ENCODE measurements around the gene GSK3B. TPM values are rescaled to one million over a fixed set of nuclear protein-coding genes. Genes with fewer than 3 reads are reported as not detected.
A peak's percentile ranks its signal among the peaks of the same experiment; 100 is the strongest.

The GSK3B gene
- polyA plus RNA-seq, 6 donors from 2014 or later: 11.3 to 26.1 (median 14.9) TPM

DNA sequence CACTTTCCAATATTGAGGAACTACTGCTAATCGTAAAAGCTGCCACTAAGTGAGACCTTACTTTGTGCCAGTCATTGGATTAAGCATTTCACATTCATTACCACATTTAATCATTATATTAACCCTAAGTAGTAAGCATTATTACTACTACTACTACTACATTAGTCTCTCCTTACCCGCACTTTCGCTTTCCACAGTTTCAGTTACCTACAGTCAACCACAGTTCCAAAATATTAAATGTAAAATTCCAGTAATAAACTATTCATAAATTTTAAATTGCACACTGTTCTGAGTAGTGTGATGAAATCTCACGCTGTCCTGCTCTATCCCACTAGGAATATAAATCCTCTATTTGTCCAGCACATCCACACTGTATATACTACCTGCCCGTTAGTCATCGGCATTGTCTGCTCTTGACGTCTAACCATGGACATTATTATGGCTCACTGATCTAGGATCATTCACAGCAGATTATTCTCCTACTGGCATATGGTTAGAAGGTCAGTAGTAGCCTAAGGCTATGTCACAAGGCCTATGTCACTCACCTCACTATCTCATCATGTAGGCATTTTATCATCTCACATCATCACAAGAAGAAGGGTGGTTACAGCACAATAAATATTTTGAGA lies 121.1 kb downstream of the GSK3B start:
- Mint-ChIP-seq H3K9me3 (peaks cover 0 to 4% (median 0%) of the 10 kb centered on the region in 7 donors), H3K27ac (no peak overlapping the region), H3K4me3 (no peak overlapping the region), H3K4me1 (peaks cover 10 to 27% (median 10%) of the 10 kb centered on the region in 3 donors), H3K36me3 (peaks cover under 1 to 13% of the 10 kb centered on the region in 2 donors), H3K27me3 (no peaks in the 10 kb centered on the region)
- no peak for DNase-seq
- ATAC-seq (ENCODE audit: low read depth in 2 of 2): no peak

DNA sequence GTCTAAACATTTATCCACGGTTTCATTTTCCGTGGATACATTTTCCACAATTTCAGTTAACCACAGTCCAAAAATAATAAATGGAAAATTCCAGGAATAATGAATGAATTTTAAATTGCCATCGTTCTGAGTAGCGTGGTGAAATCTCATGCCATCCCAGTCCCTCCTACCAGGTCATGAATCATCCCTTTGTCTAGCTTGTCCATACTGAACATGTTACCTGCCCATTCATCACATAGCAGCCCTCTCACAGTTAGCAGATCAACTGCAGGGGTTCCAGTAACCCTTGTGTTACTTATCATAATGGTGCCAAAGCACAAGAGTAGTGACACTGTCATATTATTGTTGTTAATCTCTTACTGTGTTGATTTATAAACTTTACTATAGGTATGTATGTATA lies 124.5 kb downstream of the GSK3B start:
- Mint-ChIP-seq H3K36me3 (no peaks in the 10 kb centered on the region), H3K9me3 (peaks cover 0 to 4% (median 0%) of the 10 kb centered on the region in 7 donors), H3K27ac (peak overlapping the region in 1 of 6 donors; percentile 21), H3K27me3 (no peaks in the 10 kb centered on the region), H3K4me3 (no peak overlapping the region), H3K4me1 (peaks cover 7 to 21% (median 19%) of the 10 kb centered on the region in 3 donors)
- ATAC-seq (ENCODE audit: low read depth in 2 of 2): no peak
- DNase-seq: no peak

DNA sequence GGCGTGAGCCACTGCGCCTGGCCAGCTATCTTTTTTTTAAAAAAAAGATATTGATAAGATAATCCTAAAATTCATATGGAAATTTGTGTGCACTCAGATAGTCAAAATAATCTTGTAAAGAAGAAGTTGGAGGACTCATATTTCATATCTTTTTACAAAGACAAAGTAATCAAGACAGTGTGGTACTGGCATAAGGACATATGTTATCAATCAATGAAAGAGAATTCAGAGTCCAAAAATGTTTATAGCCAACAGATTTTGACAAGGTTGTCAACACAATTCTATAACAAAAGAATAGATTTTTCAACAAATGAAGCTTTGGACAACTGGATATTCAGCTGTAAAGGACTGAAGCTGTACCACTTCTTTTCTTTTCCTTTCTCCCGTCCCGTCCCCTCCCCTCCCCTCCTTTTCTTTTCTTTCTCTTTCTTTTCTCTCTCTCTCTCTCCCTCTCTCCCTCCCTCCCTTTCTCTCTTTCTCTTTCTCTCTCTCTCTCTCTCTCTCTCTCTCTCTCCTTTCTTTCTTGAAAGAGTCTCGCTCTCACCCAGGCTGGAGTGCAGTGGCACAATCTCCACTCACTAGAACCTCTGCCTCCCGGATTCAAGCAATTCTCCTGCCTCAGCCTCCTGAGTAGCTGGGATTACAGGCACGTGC lies 126.8 kb downstream of the GSK3B start:
- peak overlapping the region in 1 of 6 donors; percentile 96 for H3K27ac Mint-ChIP-seq
- ATAC-seq (ENCODE audit: low read depth in 2 of 2) (no peak), DNase-seq (no peak)
- H3K4me1 Mint-ChIP-seq: peaks cover 7 to 33% (median 23%) of the 10 kb centered on the region in 3 donors
- H3K9me3 Mint-ChIP-seq: peaks cover 0 to 5% (median 0%) of the 10 kb centered on the region in 7 donors
- H3K4me3 Mint-ChIP-seq: no peak overlapping the region
- peaks cover 0 to 8% of the 10 kb centered on the region in 2 donors for H3K36me3 Mint-ChIP-seq
- no peaks in the 10 kb centered on the region for H3K27me3 Mint-ChIP-seq

DNA sequence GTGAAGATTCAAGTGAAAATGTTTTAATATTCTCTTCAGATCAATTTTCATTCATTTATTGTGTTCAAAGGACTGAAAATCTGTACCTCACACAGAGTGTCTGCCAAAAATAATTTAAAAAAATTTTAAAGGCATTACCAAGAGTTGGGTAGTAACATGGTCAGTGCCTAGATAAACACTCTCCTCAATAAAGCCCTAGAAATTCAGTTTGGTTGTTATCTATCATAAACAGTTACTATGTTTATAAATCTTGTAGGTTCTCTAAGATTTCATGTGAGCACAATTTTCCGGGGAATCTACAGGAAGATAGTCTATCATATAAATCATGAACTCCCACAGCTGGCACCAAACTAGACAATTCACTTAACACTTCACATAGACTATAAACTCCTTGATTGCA lies 128.6 kb downstream of the GSK3B start:
- no peak overlapping the region for H3K27ac Mint-ChIP-seq
- peaks cover 0 to 12% of the 10 kb centered on the region in 2 donors for H3K36me3 Mint-ChIP-seq
- peaks cover 16 to 36% (median 27%) of the 10 kb centered on the region in 3 donors for H3K4me1 Mint-ChIP-seq
- peaks cover 0 to 3% (median 0%) of the 10 kb centered on the region in 7 donors for H3K9me3 Mint-ChIP-seq
- ATAC-seq (ENCODE audit: low read depth in 2 of 2) (no peak), DNase-seq (no peak)
- no peaks in the 10 kb centered on the region for H3K27me3 Mint-ChIP-seq
- H3K4me3 Mint-ChIP-seq: no peak overlapping the region

DNA sequence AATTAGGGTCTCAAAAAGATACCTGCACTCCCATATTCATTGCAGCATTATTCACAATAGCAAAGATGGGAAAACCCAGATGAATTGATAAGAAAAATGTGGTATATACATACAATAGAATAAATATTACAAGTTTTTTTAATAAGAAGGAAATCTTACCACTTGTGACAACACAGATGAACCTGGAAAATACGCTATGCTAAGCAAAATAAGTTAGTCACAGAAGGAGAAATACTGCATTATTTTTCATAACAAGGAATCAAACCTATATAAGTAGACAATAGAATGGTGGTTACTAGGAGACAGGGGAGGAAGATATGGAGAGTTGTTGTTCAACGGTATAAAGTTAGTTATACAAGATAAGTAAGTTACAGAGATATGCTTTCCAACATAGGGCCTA lies 130.0 kb downstream of the GSK3B start:
- peak overlapping the region in 2 of 6 donors; percentile 34 to 73 for H3K27ac Mint-ChIP-seq
- no peaks in the 10 kb centered on the region for H3K27me3 Mint-ChIP-seq
- ATAC-seq (ENCODE audit: low read depth in 2 of 2): no peak

DNA sequence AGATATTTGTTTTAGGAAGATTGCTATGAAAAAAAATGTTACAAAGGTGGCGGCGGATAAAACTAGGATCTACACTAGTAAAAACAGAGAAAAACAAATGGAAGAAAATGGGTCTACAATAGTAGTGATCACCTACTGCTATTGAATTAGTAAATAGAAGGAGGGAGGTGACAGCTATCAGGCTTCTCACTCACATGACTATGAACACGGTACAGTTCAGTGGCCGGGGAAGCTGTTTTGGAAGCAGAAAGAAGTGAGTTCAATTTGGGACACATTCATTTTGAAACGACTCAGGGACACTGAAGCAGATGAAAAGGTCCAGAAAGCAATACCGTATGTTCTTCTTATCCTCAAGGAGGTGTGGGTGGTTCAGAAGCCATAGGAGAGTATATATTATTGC lies 138.3 kb downstream of the GSK3B start:
- no peak for ATAC-seq (ENCODE audit: low read depth in 2 of 2)
- Mint-ChIP-seq H3K4me3 (no peak overlapping the region), H3K9me3 (peaks cover 0 to 5% (median 4%) of the 10 kb centered on the region in 7 donors), H3K27ac (no peak overlapping the region), H3K36me3 (peaks cover 9 to 11% of the 10 kb centered on the region in 2 donors), H3K4me1 (peaks cover 11 to 49% (median 19%) of the 10 kb centered on the region in 3 donors), H3K27me3 (no peaks in the 10 kb centered on the region)
- DNase-seq: no peak

More for the DNA sequence above, 130.0 kb downstream of the GSK3B start:
- Mint-ChIP-seq H3K4me3 (no peak overlapping the region), H3K9me3 (peaks cover 0 to 3% (median under 1%) of the 10 kb centered on the region in 7 donors), H3K4me1 (peaks cover 13 to 40% (median 27%) of the 10 kb centered on the region in 3 donors), H3K36me3 (peaks cover 2 to 12% of the 10 kb centered on the region in 2 donors)
- DNase-seq: no peak

DNA sequence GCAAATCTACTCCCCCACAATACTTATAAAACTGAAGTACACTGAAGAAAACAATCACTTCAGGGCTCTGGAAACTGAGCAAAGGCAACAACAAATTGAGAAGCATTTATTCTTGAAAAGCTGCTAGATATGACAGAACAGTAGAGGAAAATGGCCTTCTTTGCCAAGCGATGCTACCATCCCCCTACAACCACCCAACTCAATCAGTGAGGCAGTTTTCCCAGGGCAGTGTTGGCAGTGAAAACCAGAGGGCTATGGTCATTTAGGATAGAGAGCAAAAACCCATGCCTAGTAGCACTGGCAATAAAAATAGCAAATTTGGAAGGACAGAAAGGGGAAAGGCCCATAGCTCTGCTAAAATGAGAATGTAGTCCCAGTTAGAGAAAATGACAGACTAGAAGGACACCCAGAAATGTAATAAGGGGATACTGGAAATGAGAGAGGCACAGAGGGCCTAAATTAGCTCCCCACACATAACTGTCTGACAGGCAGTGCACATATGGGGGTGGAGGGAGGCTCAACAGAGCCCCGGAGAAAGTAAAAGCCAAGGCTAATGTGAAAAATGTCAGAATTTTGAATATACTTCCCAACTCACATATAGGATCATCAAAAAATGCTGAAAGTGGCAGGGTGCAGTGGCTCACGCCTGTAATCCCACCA lies 143.5 kb downstream of the GSK3B start:
- H3K36me3 Mint-ChIP-seq: no peaks in the 10 kb centered on the region
- ATAC-seq (ENCODE audit: low read depth in 2 of 2) (no peak), DNase-seq (no peak)
- no peaks in the 10 kb centered on the region for H3K27me3 Mint-ChIP-seq
- H3K27ac Mint-ChIP-seq: peak overlapping the region in 2 of 6 donors; percentile 29 to 30
- H3K4me1 Mint-ChIP-seq: peaks cover 12 to 29% (median 14%) of the 10 kb centered on the region in 3 donors
- H3K9me3 Mint-ChIP-seq: no peaks in the 10 kb centered on the region
- no peak overlapping the region for H3K4me3 Mint-ChIP-seq

DNA sequence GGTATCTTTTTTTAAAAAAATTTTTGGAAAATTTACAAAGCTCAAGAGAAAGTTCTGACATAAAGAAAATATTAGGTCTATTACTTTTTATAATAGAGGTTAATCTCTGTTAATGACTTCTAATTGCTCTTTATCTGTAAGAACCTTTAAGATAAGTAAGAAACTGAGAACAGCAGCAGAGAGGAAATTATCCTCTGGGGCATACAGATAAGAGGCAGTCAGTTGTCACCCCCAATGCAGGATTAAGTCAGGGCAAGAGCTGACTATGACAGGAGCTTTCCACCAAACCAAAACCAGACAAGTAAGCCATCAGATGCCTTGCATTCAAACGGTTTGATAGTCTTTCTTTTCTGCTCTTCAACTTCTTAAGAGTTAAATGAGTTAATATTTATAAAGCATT lies 149.0 kb downstream of the GSK3B start:
- peaks cover 0 to 4% (median 0%) of the 10 kb centered on the region in 7 donors for H3K9me3 Mint-ChIP-seq
- no peak overlapping the region for H3K27ac Mint-ChIP-seq
- no peaks in the 10 kb centered on the region for H3K27me3 Mint-ChIP-seq
- DNase-seq: no peak
- peaks cover 8 to 20% (median 18%) of the 10 kb centered on the region in 3 donors for H3K4me1 Mint-ChIP-seq
- no peak for ATAC-seq (ENCODE audit: low read depth in 2 of 2)
- no peak overlapping the region for H3K4me3 Mint-ChIP-seq
- H3K36me3 Mint-ChIP-seq: peaks cover 15% of the 10 kb centered on the region in 2 donors

DNA sequence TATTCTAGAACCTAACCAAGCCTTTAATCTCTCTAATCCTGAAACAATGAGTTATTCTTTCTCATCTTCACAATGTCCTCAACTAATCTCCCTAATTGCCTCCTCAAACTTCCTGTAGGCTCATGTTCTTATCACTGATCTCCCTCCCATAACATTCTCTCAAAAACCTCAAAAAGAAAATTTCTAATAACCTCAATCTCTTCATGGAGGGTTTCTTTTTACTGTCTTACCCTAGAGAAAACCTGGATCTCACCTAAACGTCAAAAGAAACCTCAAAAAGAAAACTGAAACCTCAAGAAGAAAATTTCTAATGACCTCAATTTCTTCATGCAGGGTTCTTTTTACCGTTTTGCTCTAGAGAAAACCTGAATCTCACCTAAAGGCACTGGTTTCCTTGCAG lies 150.2 kb downstream of the GSK3B start:
- Mint-ChIP-seq H3K27ac (peak overlapping the region in 2 of 6 donors; percentile 10 to 37), H3K36me3 (peaks cover 15% of the 10 kb centered on the region in 2 donors), H3K9me3 (peaks cover 0 to 4% (median 0%) of the 10 kb centered on the region in 7 donors), H3K27me3 (no peaks in the 10 kb centered on the region), H3K4me1 (peaks cover 9 to 24% (median 18%) of the 10 kb centered on the region in 3 donors), H3K4me3 (no peak overlapping the region)
- DNase-seq (no peak), ATAC-seq (ENCODE audit: low read depth in 2 of 2) (no peak)

DNA sequence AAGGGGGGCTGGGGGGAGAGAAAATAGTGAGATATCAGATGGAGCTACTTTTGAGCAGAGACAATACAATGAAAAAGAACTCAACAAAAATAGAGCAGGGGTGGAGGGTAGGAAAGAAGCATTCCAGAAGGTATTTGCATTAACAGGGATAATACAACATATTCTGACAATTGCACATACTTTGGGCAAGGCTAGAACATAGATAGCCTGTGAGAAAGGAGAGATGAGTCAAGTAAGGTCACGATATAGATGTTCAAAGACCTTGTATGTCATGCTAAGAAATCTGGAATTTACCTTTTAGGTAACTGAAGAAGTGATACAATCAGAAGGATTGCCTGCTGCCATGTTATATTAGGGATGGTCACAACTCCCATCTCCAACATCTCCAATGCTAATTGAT lies 155.2 kb downstream of the GSK3B start:
- peaks cover 4 to 20% of the 10 kb centered on the region in 2 donors for H3K36me3 Mint-ChIP-seq
- no peak for DNase-seq
- no peak for ATAC-seq (ENCODE audit: low read depth in 2 of 2)
- no peaks in the 10 kb centered on the region for H3K27me3 Mint-ChIP-seq
- peak overlapping the region in 1 of 8 donors; percentile 17 for H3K4me3 Mint-ChIP-seq
- peaks cover 0 to 6% (median 5%) of the 10 kb centered on the region in 7 donors for H3K9me3 Mint-ChIP-seq
- peak overlapping the region in 2 of 6 donors; percentile 0 to 87 for H3K27ac Mint-ChIP-seq
- peaks cover 21 to 46% (median 27%) of the 10 kb centered on the region in 3 donors for H3K4me1 Mint-ChIP-seq

DNA sequence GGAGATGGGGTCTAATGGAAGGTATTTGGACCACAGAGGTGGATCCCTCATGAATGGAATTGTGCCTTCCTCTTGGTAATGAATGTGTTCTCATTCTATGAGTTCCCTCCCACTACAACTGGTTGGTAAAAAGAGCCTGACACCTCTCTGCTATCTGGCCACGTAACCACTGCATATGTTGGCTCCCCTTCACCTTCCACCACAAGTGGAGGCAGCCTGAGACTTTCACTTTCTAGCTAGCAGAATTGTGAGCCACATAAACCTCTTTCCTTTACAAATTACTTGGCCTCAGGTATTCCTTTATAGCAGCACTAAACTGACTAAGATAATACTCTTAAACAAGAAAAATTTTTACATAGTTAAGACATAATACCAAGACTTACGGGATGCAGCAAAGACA lies 157.0 kb downstream of the GSK3B start:
- peaks cover 8 to 13% of the 10 kb centered on the region in 2 donors for H3K36me3 Mint-ChIP-seq
- no peak for DNase-seq
- peak in 1 of 2 donors; percentile 28 for ATAC-seq (ENCODE audit: low read depth in 2 of 2)
- peak overlapping the region in 2 of 6 donors; percentile 11 to 34 for H3K27ac Mint-ChIP-seq
- H3K4me3 Mint-ChIP-seq: peak overlapping the region in 1 of 8 donors; percentile 17
- H3K27me3 Mint-ChIP-seq: no peaks in the 10 kb centered on the region
- peaks cover 19 to 37% (median 19%) of the 10 kb centered on the region in 3 donors for H3K4me1 Mint-ChIP-seq
- peaks cover 0 to 6% (median 5%) of the 10 kb centered on the region in 7 donors for H3K9me3 Mint-ChIP-seq

DNA sequence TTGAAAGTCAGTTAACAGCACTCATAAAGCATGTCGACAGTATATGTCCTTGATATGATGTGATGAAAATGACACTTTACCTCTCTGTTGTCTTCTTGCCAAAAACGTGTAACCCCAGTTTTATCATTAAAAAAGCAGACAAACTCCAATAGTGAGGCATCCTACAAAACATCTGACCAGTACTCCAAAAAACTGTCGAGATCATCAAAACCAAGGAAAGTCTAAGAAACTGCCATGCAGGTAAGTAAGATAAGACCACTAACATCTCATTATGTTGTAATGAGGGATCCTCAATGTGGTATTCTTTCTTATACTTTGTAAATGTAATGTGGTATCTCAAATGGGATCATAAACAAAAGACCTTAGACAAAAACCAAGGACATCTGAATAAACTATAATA lies 160.0 kb downstream of the GSK3B start:
- Mint-ChIP-seq H3K9me3 (peaks cover 0 to 6% (median 5%) of the 10 kb centered on the region in 7 donors), H3K27ac (no peak overlapping the region), H3K4me1 (peaks cover 18 to 31% (median 22%) of the 10 kb centered on the region in 3 donors), H3K4me3 (no peak overlapping the region), H3K36me3 (peaks cover 8 to 13% of the 10 kb centered on the region in 2 donors), H3K27me3 (no peaks in the 10 kb centered on the region)
- ATAC-seq (ENCODE audit: low read depth in 2 of 2) (no peak), DNase-seq (no peak)

DNA sequence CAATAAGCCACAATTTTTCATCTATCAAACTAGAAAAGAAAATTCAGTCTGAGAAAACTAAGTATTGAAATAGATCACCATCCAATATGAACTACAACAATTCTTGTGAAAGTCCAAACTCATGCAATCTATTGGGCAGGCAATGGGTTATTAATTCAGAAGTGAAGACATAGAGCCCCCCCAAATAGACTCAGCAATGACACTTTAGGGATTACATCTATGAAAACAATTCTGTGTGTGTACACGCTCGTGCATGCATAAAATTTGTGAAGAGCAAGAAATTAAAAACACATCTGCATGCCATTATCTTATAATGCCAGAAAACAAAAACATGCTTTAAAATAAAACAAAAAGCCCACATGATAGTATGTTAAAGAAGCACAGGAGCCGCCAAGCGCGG lies 161.0 kb downstream of the GSK3B start:
- peaks cover 8 to 13% of the 10 kb centered on the region in 2 donors for H3K36me3 Mint-ChIP-seq
- H3K9me3 Mint-ChIP-seq: peaks cover 0 to 6% (median 5%) of the 10 kb centered on the region in 7 donors
- peaks cover 18 to 26% (median 19%) of the 10 kb centered on the region in 3 donors for H3K4me1 Mint-ChIP-seq
- DNase-seq (no peak), ATAC-seq (ENCODE audit: low read depth in 2 of 2) (no peak)
- no peak overlapping the region for H3K4me3 Mint-ChIP-seq
- no peak overlapping the region for H3K27ac Mint-ChIP-seq
- no peaks in the 10 kb centered on the region for H3K27me3 Mint-ChIP-seq

All from naive B cell (primary cell).